K562 (cell line): Measurements from ENCODE around the gene CHN1. TPM values are rescaled to one million over a fixed set of nuclear protein-coding genes. Genes with fewer than 3 reads are reported as not detected.

ENCODE experiments used
- ATAC-seq: fragments of 200-7000 bp; cut with Tn5 transposase; 3 replicates; pipeline ENCODE4 v1.9.1; 2020; ENCODE audit warnings: moderate library complexity
- BruUV-seq: library from RNA; stranded (reverse); fragments of 400-500 nt; replicated peaks from 2 replicates; lab custom pipeline; 2021; lab: Mats Ljungman, UMichigan
- CTCF ChIA-PET: fragments of 300-600 bp; formaldehyde crosslinking; extraction: SDS; loops from one replicate; lab custom pipeline; 2021; ENCODE audit warnings: low intra/inter-chr PET ratio; lab: Yijun Ruan, JAX
- POLR2A ChIA-PET: fragments of 300-600, 350-650 bp; sonication (Branson Sonifier 250); formaldehyde crosslinking; extraction: SDS; loops from one replicate; lab custom pipeline; 2021; ENCODE audit warnings: antibody characterized with exemption, inconsistent platforms; lab: Yijun Ruan, JAX
- DNase-seq, 4 experiments: peaks; one replicate each; pipeline versions ENCODE4 v3.0.0 to v3.0.0-alpha.2; 2011 to 2018; ENCODE audit warnings: low spot score in 3 of 4, mixed read lengths in 3 of 4; ENCODE audit errors: extremely low read depth in 1 of 4
- FAIRE-seq: peaks from 2 replicates; lab custom pipeline; 2011; peaks lifted over from hg19 to GRCh38; lab: Jason Lieb, UNC
- H2AFZ ChIP-seq: 2 replicates; pipeline ENCODE4 v1.6.0; 2011; ENCODE audit warnings: low read depth, low read length, control low read depth, inconsistent platforms
- H3K27ac ChIP-seq: fragments of 200-600 bp; 3 replicates; pipeline ENCODE4 v1.8.0; 2011; ENCODE audit warnings: low read depth, mild to moderate bottlenecking, control low read depth, inconsistent platforms, low read length, moderate library complexity, mixed read lengths; ENCODE audit errors: extremely low read depth
- H3K27me3 ChIP-seq, 2 experiments: fragments of 300-600 bp in 1 of 2; 2 replicates in 1 of 2; 3 replicates in 1 of 2; pipeline versions ENCODE4 v1.6.0 to v1.8.0; 2011; ENCODE audit warnings: inconsistent platforms in 2 of 2, low read length in 2 of 2, mild to moderate bottlenecking in 1 of 2, mixed read lengths in 1 of 2, moderate library complexity in 1 of 2; ENCODE audit not compliant: control insufficient read depth in 2 of 2, insufficient read depth in 2 of 2
- H3K36me3 ChIP-seq: fragments of 300-600 bp; 3 replicates; pipeline ENCODE4 v1.8.0; 2011; ENCODE audit warnings: mild to moderate bottlenecking, low read length, inconsistent platforms; ENCODE audit not compliant: control insufficient read depth, insufficient read depth
- H3K4me1 ChIP-seq, 2 experiments: fragments of 200-600 bp in 1 of 2; replicated peaks in 1 of 2; 2 replicates in 1 of 2; 3 replicates in 1 of 2; pipeline versions ENCODE4 v1.5.1 to v1.8.0; 2011; ENCODE audit warnings: inconsistent platforms in 2 of 2, low read length in 2 of 2, mild to moderate bottlenecking in 1 of 2, mixed read lengths in 1 of 2, moderate library complexity in 1 of 2; ENCODE audit not compliant: control insufficient read depth in 2 of 2, insufficient read depth in 2 of 2
- H3K4me2 ChIP-seq: 2 replicates; pipeline ENCODE4 v1.6.1; 2011; ENCODE audit warnings: low read length, control low read depth, inconsistent platforms, mixed read lengths; ENCODE audit not compliant: insufficient read depth
- H3K4me3 ChIP-seq: fragments of 200-600 bp; sonication (generic), shearing (Covaris generic); 2 replicates; pipeline ENCODE4 v1.5.1; 2016; ENCODE audit warnings: control low read depth, inconsistent platforms
- H3K79me2 ChIP-seq: fragments of 200-600 bp; 3 replicates; pipeline ENCODE4 v1.8.0; 2011; ENCODE audit warnings: low read length, inconsistent platforms; ENCODE audit not compliant: control insufficient read depth, insufficient read depth
- H3K9ac ChIP-seq, 2 experiments: 2 replicates each; pipeline versions ENCODE4 v1.6.0 to v1.6.1; 2011; ENCODE audit warnings: low read depth in 2 of 2, low read length in 2 of 2, control low read depth in 1 of 2, inconsistent platforms in 1 of 2, mild to moderate bottlenecking in 1 of 2, mixed read lengths in 1 of 2; ENCODE audit not compliant: insufficient read depth in 1 of 2
- H3K9me1 ChIP-seq: one replicate; pipeline ENCODE4 v1.6.0; 2011; ENCODE audit warnings: inconsistent platforms, mild to moderate bottlenecking, low read length, moderate library complexity; ENCODE audit not compliant: control insufficient read depth, insufficient read depth
- H3K9me3 ChIP-seq: replicated peaks from 2 replicates; pipeline ENCODE4 v1.5.1; 2011; ENCODE audit warnings: low read depth, low read length, inconsistent platforms; ENCODE audit not compliant: control insufficient read depth, insufficient read depth
- H4K20me1 ChIP-seq: replicated peaks from 2 replicates; pipeline ENCODE4 v1.6.1; 2011; ENCODE audit warnings: low read length, inconsistent platforms, mixed read lengths; ENCODE audit not compliant: control insufficient read depth, insufficient read depth
- CBX5 ChIP-seq: IDR thresholded peaks from 2 replicates; pipeline ENCODE4 v1.6.1; 2014; ENCODE audit warnings: low read depth, borderline replicate concordance
- COPS2 ChIP-seq: fragments of 450-650 bp; conservative IDR thresholded peaks from 2 replicates; pipeline ENCODE4 v1.6.1; 2016; ENCODE audit warnings: mild to moderate bottlenecking, moderate library complexity
- HIVEP1 ChIP-seq: fragments of 250-450 bp; sonication (Bioruptor Pico); IDR thresholded peaks from 2 replicates; pipeline ENCODE4 v1.4.0; 2020; ENCODE audit warnings: mild to moderate bottlenecking
- MEIS2 ChIP-seq: fragments of 450-650 bp; IDR thresholded peaks from 2 replicates; pipeline ENCODE4 v1.6.1; 2014; ENCODE audit warnings: mild to moderate bottlenecking; ENCODE audit not compliant: partially characterized antibody
- NFATC3 ChIP-seq: fragments of 450-650 bp; IDR thresholded peaks from 2 replicates; pipeline ENCODE4 v1.6.1; 2017; ENCODE audit warnings: mild to moderate bottlenecking
- RBM25 ChIP-seq: fragments of 200-400 bp; formaldehyde crosslinking; IDR thresholded peaks from 2 replicates; pipeline ENCODE4 v1.6.1; 2018; ENCODE audit warnings: low read length, low read depth, moderate library complexity; ENCODE audit not compliant: severe bottlenecking
- SNAPC5 ChIP-seq: fragments of 250-450 bp; sonication (Bioruptor Pico); IDR thresholded peaks from 2 replicates; pipeline ENCODE4 v1.8.0; 2021; ENCODE audit warnings: moderate library complexity, mild to moderate bottlenecking, inconsistent platforms
- SRSF7 ChIP-seq: fragments of 200-400 bp; formaldehyde crosslinking; optimal IDR thresholded peaks from 2 replicates; pipeline ENCODE3; 2017; ENCODE audit warnings: mild to moderate bottlenecking, low read depth, low read length
- ZBTB7A ChIP-seq: IDR thresholded peaks from 2 replicates; pipeline ENCODE4 v1.6.1; 2011; ENCODE audit warnings: low read depth, mild to moderate bottlenecking, low read length, moderate library complexity, borderline replicate concordance; ENCODE audit not compliant: control insufficient read depth
- ZNF316 ChIP-seq: fragments of 450-650 bp; IDR thresholded peaks from 2 replicates; pipeline ENCODE4 v1.6.1; 2016
- ZNF699 ChIP-seq: fragments of 250-450 bp; sonication (Bioruptor Pico); IDR thresholded peaks from 2 replicates; pipeline ENCODE4 v1.8.0; 2021; ENCODE audit warnings: mild to moderate bottlenecking, moderate library complexity; ENCODE audit not compliant: insufficient replicate concordance
- WGBS: fragments of 100-300 bp; shearing (Covaris generic); methylation state at CpG from one replicate; pipeline ENCODE4 v1.1.6; 2016; ENCODE audit warnings: low coverage, mixed read lengths; ENCODE audit not compliant: insufficient coverage; ENCODE audit errors: missing lambda C conversion rate; 5-methylcytosine and 5-hydroxymethylcytosine counted together
- in situ Hi-C: fragments of 300-500 bp; cut with MboI; formaldehyde crosslinking; loops from 4 replicates; pipeline ENCODE4 v1.15.0; 2018; ENCODE audit warnings: inconsistent platforms, mixed read lengths
- intact Hi-C: fragments of 100-400 bp; cut with micrococcal nuclease; formaldehyde crosslinking; loops from 2 replicates; pipeline ENCODE4 v1.14.2; 2022
- polyA plus RNA-seq, 8 experiments: library from polyadenylated mRNA; depleted of rRNA in 4 of 8; stranded (reverse) in 5 of 8; unstranded in 3 of 8; fragments of >200 nt; fragmentation: Nextera tagmentation in 2 of 8; fragmentation: Illumina TruSeq in 1 of 8; extraction: Ambion mirVana in 2 of 8; extraction: Trizol in 1 of 8; gene quantifications; 2 replicates each; pipeline versions ENCODE4 v1.2.1 to v1.2.3, GENCODE V29; 2011 to 2014; ENCODE audit warnings: inconsistent platforms in 1 of 8, missing spikeins in 1 of 8
- total RNA-seq, 7 experiments: library from RNA; depleted of rRNA in 6 of 7; stranded (reverse); fragments of >200 nt in 6 of 7; fragmentation: Illumina TruSeq in 2 of 7; extraction: Trizol in 2 of 7; gene quantifications; 2 replicates each; pipeline versions ENCODE4 v1.2.1 to v1.2.3, GENCODE V29; 2011 to 2021; ENCODE audit warnings: low replicate concordance in 1 of 7
- TF ChIP-seq, protein P1 (sequence below): fragments of 250-450 bp; sonication (Bioruptor Pico); IDR thresholded peaks from 2 replicates; pipeline ENCODE4 v1.4.0; 2020

CHN1 gene
- total and polyA plus RNA-seq, 9 of the 15 experiments (the other 6 are each of a cell fraction or from before 2014, with no cell fraction given) = 0.17 to 2.0 (median 0.87) TPM

DNA sequence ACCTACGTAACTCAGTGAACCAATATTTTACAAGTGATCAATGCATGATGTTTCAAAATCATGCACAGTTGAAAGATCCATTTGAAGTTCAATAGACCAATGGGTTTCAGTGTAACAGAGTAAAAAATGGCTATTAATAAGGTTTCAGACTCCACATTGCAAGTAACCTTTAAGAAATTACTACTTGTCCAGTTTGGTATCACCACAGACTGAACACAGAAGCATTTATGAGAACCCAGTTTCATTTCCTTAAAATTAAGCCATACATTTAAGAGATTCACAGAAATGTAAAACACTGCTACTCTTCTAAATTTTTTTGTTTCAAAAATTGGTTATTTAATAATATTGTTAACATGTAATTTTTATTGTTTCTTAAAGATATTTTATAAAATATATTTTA, 142.0 kb downstream of the CHN1 start:
- BruUV-seq = no TSS peak
- Histone ChIP-seq H3K9me1 (no peaks in the 10 kb centered on the region), H3K79me2 (no peaks in the 10 kb centered on the region), H3K9ac (no peak overlapping the region), H3K9me3 (no peaks in the 10 kb centered on the region), H3K36me3 (no peaks in the 10 kb centered on the region), H2AFZ (no peak overlapping the region), H3K4me3 (no peak overlapping the region), H3K27ac (no peak overlapping the region), H3K27me3 (no peaks in the 10 kb centered on the region), H4K20me1 (no peaks in the 10 kb centered on the region), H3K4me2 (no peak overlapping the region), H3K4me1 (no peaks in the 10 kb centered on the region)
- FAIRE-seq = no peak
- POLR2A ChIA-PET = no interaction called here
- CTCF ChIA-PET = no interaction called here
- in situ Hi-C loops (no loop called here), intact Hi-C loops (no loop called here)
- WGBS = 0% methylated on average over 1 of the region's 1 CpG
- no peak for DNase-seq
- no peak for TF ChIP-seq CBX5
- no peak for TF ChIP-seq MEIS2
- TF ChIP-seq NFATC3 = no peak
- TF ChIP-seq RBM25 = no peak
- TF ChIP-seq COPS2 = no peak
- TF ChIP-seq HIVEP1 (CRISPR knock-in tag) = no peak
- no peak for TF ChIP-seq SRSF7
- no peak for TF ChIP-seq ZBTB7A
- TF ChIP-seq, protein P1, sequence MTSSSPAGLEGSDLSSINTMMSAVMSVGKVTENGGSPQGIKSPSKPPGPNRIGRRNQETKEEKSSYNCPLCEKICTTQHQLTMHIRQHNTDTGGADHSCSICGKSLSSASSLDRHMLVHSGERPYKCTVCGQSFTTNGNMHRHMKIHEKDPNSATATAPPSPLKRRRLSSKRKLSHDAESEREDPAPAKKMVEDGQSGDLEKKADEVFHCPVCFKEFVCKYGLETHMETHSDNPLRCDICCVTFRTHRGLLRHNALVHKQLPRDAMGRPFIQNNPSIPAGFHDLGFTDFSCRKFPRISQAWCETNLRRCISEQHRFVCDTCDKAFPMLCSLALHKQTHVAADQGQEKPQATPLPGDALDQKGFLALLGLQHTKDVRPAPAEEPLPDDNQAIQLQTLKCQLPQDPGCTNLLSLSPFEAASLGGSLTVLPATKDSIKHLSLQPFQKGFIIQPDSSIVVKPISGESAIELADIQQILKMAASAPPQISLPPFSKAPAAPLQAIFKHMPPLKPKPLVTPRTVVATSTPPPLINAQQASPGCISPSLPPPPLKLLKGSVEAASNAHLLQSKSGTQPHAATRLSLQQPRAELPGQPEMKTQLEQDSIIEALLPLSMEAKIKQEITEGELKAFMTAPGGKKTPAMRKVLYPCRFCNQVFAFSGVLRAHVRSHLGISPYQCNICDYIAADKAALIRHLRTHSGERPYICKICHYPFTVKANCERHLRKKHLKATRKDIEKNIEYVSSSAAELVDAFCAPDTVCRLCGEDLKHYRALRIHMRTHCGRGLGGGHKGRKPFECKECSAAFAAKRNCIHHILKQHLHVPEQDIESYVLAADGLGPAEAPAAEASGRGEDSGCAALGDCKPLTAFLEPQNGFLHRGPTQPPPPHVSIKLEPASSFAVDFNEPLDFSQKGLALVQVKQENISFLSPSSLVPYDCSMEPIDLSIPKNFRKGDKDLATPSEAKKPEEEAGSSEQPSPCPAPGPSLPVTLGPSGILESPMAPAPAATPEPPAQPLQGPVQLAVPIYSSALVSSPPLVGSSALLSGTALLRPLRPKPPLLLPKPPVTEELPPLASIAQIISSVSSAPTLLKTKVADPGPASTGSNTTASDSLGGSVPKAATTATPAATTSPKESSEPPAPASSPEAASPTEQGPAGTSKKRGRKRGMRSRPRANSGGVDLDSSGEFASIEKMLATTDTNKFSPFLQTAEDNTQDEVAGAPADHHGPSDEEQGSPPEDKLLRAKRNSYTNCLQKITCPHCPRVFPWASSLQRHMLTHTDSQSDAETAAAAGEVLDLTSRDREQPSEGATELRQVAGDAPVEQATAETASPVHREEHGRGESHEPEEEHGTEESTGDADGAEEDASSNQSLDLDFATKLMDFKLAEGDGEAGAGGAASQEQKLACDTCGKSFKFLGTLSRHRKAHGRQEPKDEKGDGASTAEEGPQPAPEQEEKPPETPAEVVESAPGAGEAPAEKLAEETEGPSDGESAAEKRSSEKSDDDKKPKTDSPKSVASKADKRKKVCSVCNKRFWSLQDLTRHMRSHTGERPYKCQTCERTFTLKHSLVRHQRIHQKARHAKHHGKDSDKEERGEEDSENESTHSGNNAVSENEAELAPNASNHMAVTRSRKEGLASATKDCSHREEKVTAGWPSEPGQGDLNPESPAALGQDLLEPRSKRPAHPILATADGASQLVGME (CRISPR knock-in tag) = no peak
- TF ChIP-seq ZNF316 = no peak
- no peak for TF ChIP-seq SNAPC5 (CRISPR knock-in tag)
- no peak for TF ChIP-seq ZNF699 (CRISPR knock-in tag)
- ATAC-seq = no peak
